CD4-positive, alpha-beta T cell treated with Interleukin-17A for 1 hour (primary cell): ENCODE measurements around the gene CACNA1A.
A peak's percentile ranks its signal among the peaks of the same experiment; 100 is the strongest.
"Not testable (repeated sequence)": the region's sequence is repeated elsewhere in the genome, so short reads cannot be mapped to it uniquely, and the experiment has no call there.

Source experiments
- DNase-seq: peaks from one replicate; pipeline ENCODE4 v3.0.0-alpha.2; 2020

CACNA1A gene

DNA sequence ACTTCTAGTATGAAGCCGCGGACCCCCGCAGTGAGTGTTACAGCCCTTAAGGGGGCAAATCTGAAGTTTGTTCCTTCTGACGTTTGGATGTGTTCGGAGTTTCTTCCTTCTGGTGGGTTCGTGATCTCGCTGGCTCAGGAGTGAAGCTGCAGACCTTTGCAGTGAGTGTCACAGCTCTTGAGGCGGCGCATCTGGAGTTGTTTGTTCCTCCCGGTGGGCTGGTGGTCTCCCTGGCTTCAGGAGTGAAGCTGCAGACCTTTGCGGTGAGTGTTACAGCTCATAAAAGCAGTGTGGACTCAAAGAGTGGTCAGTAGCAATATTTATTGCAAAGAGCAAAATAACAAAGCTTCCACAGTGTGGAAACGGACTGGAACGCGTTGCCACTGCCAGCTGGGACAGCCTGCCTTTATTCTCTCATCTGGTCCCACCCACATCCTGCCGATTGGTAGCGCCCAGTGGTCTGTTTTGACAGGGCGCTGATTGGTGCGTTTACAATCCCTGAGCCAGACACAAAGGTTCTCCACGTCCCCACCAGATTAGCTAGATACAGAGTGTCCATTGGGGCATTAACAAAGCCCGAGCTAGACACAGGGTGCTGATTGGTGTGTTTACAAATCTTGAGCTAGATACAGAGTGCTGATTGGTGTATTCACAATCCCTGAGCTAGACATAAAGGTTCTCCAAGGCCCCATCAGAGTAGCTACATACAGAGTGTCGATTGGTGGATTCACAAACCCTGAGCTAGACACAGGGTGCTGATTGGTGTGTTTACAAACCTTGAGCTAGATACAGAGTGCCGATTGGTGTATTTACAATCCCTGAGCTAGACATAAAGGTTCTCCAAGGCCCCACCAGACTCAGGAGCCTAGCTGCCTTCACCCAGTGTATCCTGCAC is 320.3 kb downstream of the CACNA1A start:
- DNase-seq, result not testable (repeated sequence)

DNA sequence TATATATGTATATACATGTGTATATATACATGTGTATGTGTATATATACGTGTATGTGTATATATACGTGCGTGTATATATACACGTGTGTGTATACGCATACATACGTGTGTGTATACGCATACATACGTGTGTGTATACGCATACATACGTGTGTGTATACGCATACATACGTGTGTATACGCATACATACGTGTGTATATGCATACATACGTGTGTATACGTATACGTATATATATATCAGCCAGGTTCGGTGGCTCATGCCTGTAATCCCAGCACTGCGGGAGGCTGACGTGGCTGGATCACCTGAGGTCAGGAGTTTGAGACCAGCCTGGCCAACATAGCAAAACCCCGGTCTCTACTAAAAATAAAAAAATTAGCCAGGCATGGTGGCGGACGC is 321.4 kb downstream of the CACNA1A start:
- DNase-seq, result not testable (repeated sequence)

- DNase-seq, result peak; percentile 52
Observed at GRCh38 chr19:13181747-13182388, 324.4 kb downstream of the CACNA1A start.

DNA sequence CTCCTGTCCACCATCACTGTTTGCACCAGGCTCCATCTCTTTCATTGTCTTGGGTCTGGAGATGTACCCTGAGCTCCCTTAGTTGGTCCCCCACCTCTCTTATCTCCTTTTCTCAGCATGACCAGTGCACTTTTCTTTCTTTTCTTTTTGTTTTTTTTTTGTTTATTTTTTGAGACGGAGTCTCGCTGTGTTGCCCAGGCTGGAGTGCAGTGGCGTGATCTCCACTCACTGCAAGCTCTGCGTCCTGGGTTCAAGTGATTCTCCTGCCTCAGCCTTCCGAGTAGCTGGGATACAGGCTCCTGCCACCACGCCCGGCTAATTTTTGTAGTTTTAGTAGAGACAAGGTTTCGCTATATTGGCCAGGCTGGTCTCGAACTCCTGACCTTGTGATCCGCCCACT is 328.0 kb downstream of the CACNA1A start:
- DNase-seq, result not testable (repeated sequence)

- DNase-seq, result not testable (repeated sequence)
Observed at GRCh38 chr19:13177584-13177983, 328.7 kb downstream of the CACNA1A start.

DNA sequence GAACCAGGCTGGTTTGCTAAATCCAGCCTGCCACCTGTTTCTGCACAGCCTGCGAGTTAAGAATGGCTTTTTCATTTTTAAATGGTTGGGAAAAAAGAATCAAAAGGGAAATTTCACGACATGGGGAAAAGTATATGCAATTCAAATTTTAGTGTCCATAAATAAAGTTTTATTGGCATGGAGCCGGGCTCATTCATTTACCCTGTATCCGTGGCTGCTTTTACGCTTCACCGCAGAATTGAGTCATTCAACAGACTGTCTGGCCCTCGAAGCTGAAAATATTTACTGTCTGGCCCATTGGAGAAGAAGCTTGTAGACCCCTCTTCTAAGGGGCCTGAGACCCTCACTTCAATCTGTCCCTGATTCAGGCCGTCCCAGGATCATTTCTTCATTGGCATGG is 329.9 kb downstream of the CACNA1A start:
- no peak for DNase-seq

DNA sequence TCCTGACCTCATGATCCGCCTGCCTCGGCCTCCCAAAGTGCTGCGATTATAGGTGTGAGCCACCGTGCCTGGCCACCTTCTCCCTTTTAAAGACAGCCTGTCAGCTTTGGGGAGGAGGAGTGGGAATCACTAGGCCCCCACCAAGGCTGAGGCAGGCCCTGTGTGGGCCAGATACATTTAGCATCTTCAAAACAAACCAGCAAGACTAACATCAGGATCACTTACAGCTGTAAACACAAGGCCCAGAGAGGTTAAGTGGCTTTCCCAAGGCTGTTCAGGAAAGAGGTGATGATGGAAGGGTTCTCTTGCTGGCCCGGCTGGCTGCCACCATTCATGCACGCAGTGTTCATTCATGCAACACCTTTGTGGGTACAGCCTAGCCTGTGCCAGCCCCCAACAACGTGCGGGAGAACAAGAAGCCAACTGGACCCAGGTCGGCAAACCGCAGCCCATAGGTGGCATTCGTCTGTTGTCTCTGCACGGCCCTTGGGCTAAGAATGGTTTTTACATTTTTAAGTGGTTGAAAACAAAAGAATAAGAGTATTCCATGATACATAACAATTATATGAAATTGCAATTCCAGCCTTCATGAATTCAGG is 333.0 kb downstream of the CACNA1A start:
- DNase-seq, result no peak

- peak; percentile 76 for DNase-seq
Observed at GRCh38 chr19:13172346-13173138, 333.7 kb downstream of the CACNA1A start.

- DNase-seq, result no peak
Observed at GRCh38 chr19:13171146-13171545, 335.1 kb downstream of the CACNA1A start.

GRCh38 chr19:13169769-13170168 is 336.5 kb downstream of the CACNA1A start:
- no peak for DNase-seq

DNA sequence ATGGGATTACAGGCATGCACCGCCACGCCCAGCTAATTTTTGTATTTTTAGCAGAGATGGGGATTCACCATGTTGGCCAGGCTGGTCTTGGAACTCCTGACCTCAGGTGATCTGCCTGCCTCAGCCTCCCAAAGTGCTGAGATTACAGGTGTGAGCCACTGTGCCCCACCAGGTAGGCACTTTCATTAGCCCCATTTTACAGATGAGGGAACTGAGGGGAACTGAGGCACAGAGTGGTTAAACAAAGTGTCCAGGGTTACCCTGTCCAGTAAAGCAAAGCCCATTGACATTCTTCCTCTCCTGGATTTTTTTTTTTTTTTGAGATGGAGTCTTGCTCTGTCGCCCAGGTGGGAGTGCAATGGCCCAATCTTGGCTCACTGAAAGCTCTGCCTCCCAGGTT is 340.1 kb downstream of the CACNA1A start:
- DNase-seq, result not testable (repeated sequence)

- DNase-seq, result no peak
Observed at GRCh38 chr19:13165162-13165997, 340.9 kb downstream of the CACNA1A start.

- peak; percentile 57 for DNase-seq
Observed at GRCh38 chr19:13164343-13165161, 341.7 kb downstream of the CACNA1A start.

DNA sequence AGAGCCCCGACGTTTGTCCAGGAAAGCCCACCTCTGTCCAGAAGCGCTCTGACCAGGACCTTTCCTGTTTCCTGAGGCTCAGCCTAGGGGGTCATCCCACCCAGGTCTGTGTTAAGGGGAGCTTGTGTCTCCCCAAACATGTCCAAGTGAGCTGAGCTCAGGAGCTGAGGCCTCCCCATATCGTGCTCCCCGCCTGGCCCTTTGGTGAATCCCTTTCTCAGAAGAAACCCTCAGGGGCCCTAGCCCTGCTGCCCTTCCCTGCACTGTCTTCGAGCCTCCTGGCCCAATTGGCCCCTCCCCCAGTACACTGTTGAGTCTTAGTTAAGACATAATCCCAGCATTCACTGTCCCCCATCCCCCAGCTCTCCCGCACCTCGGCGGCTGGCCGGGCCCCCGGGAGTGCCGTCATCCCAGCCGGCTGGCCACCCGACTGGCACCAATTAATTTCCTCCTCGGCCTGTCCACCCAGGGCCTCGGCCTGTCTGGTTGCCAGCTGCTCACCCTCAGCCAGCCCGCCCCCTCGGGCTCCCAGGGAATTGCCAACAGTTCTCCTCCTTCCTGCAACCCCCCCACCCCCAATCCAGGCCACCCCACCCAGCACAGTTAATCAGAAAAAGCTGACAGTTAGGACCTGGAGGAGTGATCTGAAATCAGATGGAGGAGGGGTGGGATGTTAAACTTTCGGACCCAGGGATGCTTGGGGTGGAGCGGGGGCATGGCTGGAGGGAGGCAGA is 342.5 kb downstream of the CACNA1A start:
- DNase-seq, result peak; percentile 46

- DNase-seq, result peak; percentile 90
Observed at GRCh38 chr19:13162724-13163608, 343.3 kb downstream of the CACNA1A start.

DNA sequence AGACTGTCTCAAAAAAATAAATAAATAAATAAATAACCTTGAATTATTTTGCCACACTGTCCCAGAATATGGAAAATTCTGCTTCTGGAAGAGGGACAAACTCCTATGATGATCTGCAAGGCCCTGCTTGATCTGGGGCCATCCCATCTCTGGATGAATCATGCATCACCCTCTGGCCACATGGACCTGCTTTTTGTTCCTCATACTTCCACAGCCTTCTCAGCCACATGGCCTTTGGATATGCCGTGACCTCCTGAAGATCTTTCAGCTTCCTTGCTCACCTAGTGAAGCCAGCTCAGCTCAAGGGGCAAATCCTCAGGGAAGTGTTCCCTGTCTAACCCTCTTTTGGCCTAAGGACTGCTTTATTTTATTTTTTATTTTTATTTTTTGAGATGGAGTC is 345.7 kb downstream of the CACNA1A start:
- DNase-seq, result no peak

DNA sequence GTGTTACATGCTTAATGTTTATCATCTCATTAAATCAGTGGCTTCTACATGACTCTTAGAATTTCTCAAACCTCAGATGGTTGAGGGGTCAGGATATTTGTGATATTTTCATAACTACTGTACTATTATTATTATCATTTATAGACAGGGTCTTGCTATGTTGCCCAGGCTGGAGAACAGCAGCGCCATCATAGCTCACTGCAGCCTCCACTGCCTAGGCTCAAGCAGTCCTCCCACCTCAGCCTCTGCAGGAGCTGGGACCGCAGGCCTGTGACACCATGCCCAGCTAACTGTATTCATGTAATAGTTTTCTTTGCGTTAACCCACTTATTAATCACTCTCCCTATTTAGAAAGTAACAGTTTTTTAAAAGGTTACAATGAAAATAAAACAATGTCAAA is 346.6 kb downstream of the CACNA1A start:
- DNase-seq, result no peak
